SK-N-SH treated with all-trans-retinoic acid at 6 μM for 48 hours (cell line): ENCODE results near the gene RIC8B.

ENCODE experiments used
- ARNTL ChIP-seq: fragments of 450-650 bp; formaldehyde crosslinking; IDR thresholded peaks from 2 replicates; pipeline ENCODE4 v1.5.0; 2020; ENCODE audit warnings: low read depth, mild to moderate bottlenecking, moderate library complexity, borderline replicate concordance
- ESRRG ChIP-seq: fragments of 250-450 bp; sonication (Bioruptor Pico); IDR thresholded peaks from 2 replicates; pipeline ENCODE4 v1.6.1; 2021; ENCODE audit warnings: mild to moderate bottlenecking

DNA sequence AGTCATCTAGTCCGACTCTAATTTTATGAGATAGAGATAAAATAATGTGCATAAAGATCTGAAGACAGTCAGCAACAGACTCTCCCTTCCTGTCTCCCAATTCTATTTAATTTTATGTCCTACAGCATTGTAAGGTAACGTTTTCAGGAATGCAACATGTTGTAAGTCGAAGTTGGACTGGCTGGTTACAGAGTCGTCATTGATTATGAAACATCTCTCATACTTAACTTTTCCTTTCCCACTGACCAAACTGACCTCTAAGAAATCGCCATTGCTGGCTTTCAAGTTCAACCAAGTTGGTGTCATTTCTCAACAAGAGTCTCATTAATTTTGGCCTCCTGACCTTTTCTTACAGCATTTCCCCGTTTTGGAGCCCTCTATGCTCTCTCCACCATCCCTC lies 4.9 kb upstream of the RIC8B start:
- no peak for TF ChIP-seq ARNTL (CRISPR knock-in tag)
- TF ChIP-seq ESRRG (CRISPR knock-in tag) = no peak
